Right lung (tissue), 5 donors: ENCODE measurements around the gene NCAPH2. TPM values are rescaled to one million over a fixed set of nuclear protein-coding genes. Genes with fewer than 3 reads are reported as not detected.

Experiments used
- DNase-seq, 2 donors: peaks; one replicate each; pipeline ENCODE4 v3.0.0-alpha.2; 2013
- polyA plus RNA-seq, 5 donors: library from polyadenylated mRNA; unstranded; fragments of 120-200 nt; gene quantifications; one replicate each; pipeline versions ENCODE4 v1.2.1 to v1.2.3, GENCODE V29; 2013; ENCODE audit warnings: inconsistent platforms in 1 of 5, low replicate concordance in 1 of 5; ENCODE audit not compliant: insufficient read length in 5 of 5, insufficient read depth in 1 of 5

Gene NCAPH2
- polyA plus RNA-seq, 5 donors: 35.9 to 54.8 (median 43.3) TPM

- no peak for DNase-seq
Observed at GRCh38 chr22:50546326-50547262, 38.6 kb downstream of the NCAPH2 start.

DNA sequence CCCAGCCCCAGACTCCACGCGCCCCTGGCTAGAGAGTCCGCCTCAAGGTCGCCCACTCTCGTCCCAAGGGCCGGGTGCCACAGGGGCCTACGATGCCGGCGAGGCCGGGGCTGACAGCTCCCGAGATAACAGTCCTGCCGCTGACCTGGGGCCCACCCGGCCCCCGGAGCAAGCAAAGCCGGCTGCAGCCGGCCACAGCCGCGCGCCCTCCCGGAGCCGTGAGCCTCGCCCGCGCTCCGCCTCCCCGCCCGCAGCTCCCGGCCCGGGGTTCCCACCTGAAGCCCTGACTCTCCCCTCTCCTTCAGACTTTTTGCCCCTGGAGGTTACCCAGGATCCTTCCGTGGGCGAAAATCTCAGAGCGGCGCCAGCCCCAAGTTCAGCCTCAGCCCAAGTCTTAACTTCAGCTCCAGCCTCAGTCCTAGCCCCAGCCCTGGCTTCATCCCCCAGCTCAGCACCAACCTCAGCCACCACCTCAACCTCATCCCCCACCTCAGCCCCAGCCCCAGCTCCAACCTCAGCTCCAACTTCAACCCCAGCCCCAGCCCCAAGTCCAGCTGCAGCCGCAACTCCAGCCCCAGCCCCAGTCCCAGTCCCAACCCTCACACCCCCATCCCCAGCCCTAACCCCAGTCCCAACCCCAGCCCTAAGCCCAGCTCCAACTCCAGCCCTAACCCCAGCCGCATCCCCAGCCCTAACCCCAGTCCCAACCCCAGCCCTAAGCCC lies 39.4 kb downstream of the NCAPH2 start:
- DNase-seq: no peak

DNA sequence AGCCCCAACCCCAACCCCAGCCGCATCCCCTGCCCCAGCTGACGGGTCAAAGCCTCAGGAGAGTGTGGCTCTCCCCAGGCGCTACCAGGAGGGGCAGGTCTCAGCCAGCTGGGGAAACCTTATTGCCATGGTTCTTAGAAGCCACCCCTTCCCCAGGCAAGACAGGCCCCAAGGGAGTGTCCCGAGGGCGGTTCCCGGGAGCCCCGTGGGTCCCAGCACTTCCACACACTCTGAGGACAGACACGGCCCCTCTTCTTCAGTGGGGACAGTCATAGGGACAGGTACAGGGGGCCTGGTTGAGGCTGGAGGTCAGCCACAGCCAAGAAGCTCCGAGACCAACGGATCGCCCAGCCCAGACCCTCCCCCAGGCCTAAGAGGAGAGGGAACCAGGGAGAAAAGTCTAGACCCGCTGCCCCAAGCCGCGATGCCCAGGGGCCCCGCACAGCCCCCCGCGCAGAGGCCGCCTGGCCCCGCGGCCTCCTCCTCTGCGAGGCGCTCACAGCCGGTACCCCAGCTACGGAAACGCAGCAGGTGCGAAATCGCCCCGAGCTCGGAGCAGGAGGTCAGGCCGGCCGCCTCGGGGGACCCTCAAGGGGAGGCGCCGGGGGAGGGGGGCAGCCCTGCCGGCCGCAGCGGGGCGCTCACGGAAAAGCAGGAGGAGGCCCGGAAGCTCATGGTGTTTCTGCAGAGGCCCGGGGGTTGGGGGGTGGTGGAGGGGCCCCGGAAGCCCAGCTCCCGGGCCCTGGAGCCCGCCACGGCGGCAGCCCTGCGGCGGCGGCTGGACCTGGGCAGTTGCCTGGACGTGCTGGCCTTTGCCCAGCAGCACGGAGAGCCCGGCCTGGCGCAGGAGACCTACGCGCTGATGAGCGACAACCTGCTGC lies 40.3 kb downstream of the NCAPH2 start:
- no peak for DNase-seq

GRCh38 chr22:50548921-50549790 lies 41.1 kb downstream of the NCAPH2 start:
- DNase-seq: no peak

GRCh38 chr22:50550395-50550794 lies 42.4 kb downstream of the NCAPH2 start:
- no peak for DNase-seq

DNA sequence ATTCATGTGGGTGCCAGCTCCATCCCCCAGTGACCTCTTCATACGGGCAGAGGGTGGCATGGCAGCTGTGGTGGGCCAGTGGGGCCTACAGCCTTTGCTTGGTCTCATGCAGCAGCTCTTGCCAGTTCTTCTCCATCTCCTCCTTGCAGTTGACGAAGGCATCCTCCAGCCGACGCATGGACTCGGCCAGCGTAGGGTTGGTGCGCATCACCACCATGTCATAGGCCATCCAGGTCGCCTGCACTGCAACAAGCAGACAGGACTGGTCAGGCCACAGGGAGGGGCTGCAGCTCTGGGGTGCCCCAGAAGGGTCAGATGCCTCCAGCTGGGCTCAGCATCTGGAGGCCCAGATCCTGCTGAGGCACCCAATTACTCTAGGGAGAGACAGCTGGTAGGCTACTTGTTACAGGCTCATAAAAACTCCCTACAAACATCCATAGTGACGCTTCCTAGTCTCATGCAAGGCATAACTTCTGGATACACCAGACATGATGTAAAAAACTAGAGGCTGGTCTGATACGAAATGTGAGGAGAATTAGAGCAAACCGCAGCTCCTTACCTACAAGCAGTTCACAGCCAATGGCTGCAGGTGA lies 43.2 kb downstream of the NCAPH2 start:
- no peak for DNase-seq

GRCh38 chr22:50553310-50553709 lies 45.3 kb downstream of the NCAPH2 start:
- DNase-seq: no peak

- no peak for DNase-seq
Observed at GRCh38 chr22:50556703-50557102, 48.7 kb downstream of the NCAPH2 start.

- no peak for DNase-seq
Observed at GRCh38 chr22:50560034-50560433, 52.0 kb downstream of the NCAPH2 start.

DNA sequence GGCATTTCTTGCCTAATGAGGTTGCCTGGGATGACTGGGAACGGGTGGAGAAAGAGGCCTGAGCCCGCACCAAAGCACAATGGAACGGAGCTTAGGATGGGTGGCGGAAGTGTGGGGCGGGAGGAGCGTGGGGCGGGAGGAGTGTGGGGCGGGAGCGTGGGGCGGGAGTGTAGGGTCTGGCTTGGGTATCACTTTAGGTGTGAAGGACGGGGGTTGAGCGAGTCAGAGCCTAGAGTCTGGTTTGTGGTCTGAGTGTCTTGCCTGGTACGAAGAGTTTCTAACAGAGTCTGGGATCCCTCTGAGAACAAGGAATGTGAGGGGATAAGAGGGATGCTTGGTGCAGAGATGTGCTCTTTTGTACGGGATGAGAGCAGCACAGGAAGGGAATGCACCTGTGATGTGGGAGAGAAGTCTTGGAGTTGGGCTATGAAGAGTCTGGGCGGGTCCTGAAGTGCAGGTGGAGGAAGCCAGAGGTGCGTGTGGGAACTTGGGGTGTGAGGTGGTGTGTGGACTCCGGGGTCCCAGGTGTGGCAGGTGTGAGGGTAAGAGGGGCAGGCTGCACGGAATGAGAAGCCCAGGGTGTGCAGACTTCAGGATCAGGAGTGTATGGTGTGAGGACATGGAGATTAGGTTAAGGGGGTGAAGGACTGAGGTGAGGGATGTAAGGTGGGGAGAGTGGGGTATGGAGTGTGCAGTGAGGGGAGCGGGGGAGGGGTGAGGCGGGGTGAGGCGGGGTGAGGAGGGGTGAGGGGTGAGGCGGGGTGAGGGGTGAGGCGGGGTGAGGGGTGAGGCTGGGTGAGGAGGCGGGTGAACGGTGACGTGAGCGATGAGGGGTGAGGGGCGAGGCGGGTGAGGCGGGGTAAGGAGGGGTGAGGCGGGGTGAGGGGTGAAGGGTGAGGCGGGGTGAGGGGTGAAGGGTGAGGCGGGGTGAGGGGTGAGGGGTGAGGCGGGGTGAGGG lies 53.7 kb downstream of the NCAPH2 start:
- no peak for DNase-seq

- peak; percentile 91 to 92 for DNase-seq
Observed at GRCh38 chr22:50562523-50563412, 54.7 kb downstream of the NCAPH2 start, which contains the start of gene SYCE3. TSS of gene SYCE3 (minus strand) at chr22:50562919. CDS start at chr22:50556405, 6,514 bp downstream.

GRCh38 chr22:50563413-50564160 lies 55.6 kb downstream of the NCAPH2 start:
- no peak for DNase-seq

DNA sequence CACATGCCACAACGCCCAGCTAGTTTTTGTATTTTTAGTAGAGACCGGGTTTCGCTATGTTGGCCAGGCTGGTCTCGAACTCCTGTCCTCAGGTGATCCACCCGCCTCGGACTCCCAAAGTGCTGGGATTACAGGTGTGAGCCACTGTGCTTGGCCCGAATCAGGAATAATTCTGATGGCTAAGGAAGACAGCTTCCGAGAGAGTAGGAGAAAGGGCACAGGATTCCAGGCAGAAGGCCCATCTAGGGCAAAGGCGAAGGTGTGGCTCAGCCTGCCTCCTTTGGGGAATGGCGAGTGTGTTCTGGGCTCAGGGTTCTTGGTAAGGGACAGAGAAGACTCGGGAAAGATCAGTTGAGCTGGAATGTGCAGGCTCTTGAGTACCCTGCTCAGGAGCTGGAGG lies 56.3 kb downstream of the NCAPH2 start:
- DNase-seq: no peak

DNA sequence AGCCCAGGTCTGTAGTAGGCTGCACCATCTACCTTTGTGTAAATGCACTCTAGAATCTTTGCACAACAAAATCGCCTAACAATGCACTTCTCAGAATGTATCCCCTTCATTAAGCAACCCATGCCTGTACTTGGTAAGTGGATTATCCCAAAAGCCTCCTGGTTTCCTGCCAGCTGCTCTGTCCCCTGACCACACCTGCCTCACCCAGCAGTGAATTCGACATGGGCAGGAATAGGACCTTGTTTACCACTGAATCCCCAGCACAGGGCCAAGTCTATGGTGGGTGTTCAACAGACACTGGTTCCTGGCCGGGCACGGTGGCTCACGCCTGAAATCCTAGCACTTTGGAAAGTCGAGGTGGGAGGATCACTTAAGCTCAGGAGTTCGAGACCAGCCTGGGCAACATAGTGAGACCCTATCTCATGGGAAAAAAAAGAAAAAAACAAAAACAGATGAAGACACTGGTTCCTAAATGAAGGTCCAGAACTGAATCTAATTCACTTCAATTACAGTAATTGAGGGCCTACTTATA lies 59.8 kb downstream of the NCAPH2 start:
- no peak for DNase-seq

DNA sequence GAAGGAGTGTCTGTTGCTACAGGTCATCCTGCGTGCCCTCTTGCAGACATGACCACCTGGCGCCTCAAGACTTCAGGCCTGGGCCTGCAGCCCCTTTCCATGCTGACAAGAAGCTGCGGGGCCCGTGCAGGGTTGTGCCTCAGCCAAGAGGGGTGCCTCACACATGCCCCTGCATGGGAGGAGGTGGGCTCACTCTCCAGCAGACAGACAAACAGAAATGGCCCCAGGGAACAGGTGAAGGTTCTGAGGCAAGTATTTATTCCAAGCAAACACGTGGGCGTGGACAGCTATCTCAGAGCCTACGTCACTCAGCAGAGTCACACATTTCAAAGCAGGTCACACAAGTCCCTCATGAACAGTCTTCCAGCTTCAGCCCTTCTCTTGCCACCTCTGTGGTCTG lies 60.6 kb downstream of the NCAPH2 start:
- no peak for DNase-seq

GRCh38 chr22:50569041-50569459 lies 61.0 kb downstream of the NCAPH2 start:
- DNase-seq: no peak
